Esophagus squamous epithelium (tissue), 4 donors: ENCODE measurements around the gene AKR1A1.

Experiments
- POLR2A ChIP-seq, 4 donors: fragments of 450-650 bp; IDR thresholded peaks; one replicate each; pipeline ENCODE4 v1.6.1; 2017; ENCODE audit warnings: antibody characterized with exemption in 4 of 4, mild to moderate bottlenecking in 4 of 4, moderate library complexity in 3 of 4
- TF ChIP-seq, protein P1 (sequence below), 6 experiments: fragments of 450-650 bp in 4 of 6; fragments of 200-600 bp in 2 of 6; sonication (generic) in 2 of 6; IDR thresholded peaks; one replicate each; pipeline ENCODE4 v1.5.1; 2016 to 2019; ENCODE audit warnings: antibody characterized with exemption in 6 of 6, mild to moderate bottlenecking in 4 of 6, moderate library complexity in 4 of 6

DNA sequence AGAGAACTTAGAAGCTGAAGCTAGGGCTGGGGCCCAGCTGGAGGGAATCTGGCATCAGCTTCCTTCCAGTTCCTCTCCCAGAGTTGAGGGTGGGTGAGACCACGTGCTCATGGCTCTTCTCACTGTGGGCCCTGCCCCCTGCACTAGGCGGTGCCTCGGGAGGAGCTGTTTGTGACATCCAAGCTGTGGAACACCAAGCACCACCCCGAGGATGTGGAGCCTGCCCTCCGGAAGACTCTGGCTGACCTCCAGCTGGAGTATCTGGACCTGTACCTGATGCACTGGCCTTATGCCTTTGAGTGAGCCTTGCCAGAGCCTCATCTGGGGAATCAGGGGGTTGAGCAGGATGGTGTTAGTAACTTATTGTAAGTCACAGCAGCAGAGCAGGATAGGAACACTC, 16.1 kb downstream of the AKR1A1 start:
- TF ChIP-seq, protein P1, sequence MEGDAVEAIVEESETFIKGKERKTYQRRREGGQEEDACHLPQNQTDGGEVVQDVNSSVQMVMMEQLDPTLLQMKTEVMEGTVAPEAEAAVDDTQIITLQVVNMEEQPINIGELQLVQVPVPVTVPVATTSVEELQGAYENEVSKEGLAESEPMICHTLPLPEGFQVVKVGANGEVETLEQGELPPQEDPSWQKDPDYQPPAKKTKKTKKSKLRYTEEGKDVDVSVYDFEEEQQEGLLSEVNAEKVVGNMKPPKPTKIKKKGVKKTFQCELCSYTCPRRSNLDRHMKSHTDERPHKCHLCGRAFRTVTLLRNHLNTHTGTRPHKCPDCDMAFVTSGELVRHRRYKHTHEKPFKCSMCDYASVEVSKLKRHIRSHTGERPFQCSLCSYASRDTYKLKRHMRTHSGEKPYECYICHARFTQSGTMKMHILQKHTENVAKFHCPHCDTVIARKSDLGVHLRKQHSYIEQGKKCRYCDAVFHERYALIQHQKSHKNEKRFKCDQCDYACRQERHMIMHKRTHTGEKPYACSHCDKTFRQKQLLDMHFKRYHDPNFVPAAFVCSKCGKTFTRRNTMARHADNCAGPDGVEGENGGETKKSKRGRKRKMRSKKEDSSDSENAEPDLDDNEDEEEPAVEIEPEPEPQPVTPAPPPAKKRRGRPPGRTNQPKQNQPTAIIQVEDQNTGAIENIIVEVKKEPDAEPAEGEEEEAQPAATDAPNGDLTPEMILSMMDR (IDR thresholded peaks at IDR 0.05) = no peak
- TF ChIP-seq POLR2A (IDR thresholded peaks at IDR 0.05) = no peak
